Measurements from ENCODE around the gene STK32B. TPM values are rescaled to one million over a fixed set of nuclear protein-coding genes. Genes with fewer than 3 reads are reported as not detected.

Gene STK32B
- total RNA-seq, 3 donors from 2014 or later: not detected

DNA sequence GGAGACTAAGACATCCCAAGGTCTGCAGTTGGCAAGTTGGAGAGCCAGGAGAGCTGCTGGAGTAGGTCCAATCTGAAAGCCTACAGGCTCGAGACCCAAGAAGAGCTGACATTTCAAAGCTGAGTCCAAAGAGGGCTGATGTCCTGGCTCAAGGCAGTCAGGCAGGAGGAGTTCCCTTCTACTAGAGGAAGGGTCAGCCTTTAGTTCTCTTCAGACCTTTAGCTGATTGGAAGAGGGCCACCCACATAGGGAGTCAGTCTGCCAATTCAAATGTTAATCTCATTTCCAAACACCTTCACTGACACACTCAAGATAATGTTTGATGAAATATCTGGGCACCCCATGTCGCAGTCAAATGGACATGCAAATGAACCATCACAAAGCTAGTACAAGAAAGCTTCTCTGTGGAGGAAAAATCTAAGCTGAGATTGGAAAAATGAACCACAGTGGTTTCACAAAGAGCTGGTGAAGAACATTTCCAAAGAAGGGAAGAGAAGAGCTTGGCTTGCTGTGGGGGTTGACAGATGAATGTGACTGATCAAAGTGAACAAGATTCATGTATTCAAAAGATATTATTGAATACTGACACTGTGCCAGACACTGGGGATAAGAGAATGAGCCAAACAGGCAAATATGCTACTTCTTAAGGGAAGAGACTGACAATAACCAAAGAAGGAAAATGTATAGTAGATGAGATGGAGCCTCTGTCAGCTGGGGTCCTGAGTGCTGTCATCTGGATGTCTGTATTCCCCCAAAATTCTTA lies 61.2 kb downstream of the STK32B start:
- Mint-ChIP-seq H3K4me3 (no peak overlapping the region), H3K4me1 (ENCODE audit: low read depth) (no peaks in the 10 kb centered on the region), H3K9me3 (no peaks in the 10 kb centered on the region), H3K36me3 (ENCODE audit: insufficient read depth) (no peaks in the 10 kb centered on the region), H3K27me3 (ENCODE audit: low read depth) (no peaks in the 10 kb centered on the region)
- no peak for DNase-seq
- no peak for ATAC-seq

DNA sequence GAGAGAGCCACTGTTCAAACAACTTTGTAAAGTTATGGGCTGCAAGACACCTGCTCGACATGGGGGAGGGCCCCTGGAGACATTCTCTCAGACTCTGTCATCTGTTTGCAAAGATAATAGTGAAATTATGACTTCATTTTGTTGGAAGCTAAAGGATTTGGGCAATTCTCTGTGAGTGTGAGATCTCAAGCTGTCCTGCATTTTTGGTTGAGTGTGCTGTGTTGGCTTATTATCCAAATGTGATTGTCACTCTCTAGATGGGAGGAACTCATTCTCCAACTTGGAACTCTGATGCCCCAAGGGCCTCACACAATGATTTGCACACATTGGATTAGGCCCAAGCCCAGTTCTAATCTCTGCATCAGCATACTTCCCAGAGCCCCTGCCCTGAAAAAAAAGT lies 63.7 kb downstream of the STK32B start:
- Mint-ChIP-seq H3K36me3 (ENCODE audit: insufficient read depth) (no peaks in the 10 kb centered on the region), H3K27me3 (ENCODE audit: low read depth) (no peaks in the 10 kb centered on the region), H3K9me3 (no peaks in the 10 kb centered on the region), H3K4me1 (ENCODE audit: low read depth) (no peaks in the 10 kb centered on the region), H3K4me3 (no peak overlapping the region)
- no peak for ATAC-seq
- DNase-seq: no peak

DNA sequence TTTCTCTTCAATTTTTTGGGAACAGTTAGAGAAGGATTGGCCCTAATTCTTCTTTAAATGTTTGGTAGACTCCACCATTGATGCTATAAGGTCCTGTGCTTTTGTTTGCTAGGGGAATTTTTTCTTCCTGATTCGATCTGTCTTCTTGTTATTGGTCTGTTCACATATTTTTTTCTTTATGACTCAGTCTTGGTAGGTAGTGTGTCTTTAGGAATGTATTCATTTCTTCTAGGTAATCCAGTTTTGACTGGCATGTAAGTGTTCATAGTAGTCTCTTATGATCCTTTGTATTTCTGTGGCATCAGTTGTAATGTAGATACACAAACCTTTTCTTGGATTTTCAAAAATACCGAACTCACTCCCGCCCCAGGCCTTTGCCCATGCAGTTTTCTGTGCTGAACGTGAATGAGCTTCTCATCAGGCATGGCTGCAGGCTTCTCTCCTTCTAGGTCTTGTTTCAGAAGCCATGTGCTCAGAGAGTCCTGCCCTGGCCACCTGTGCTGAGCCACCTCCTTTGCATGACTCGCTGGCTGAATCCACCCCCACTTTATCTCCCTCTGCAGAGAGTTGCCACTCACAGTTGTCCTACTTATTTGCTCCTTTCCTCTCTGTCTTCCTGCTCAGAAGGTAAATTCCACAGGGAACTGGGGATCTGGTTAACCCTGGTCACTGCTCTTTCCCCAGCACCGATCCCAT lies 67.0 kb downstream of the STK32B start:
- DNase-seq (no peak), ATAC-seq (no peak)

DNA sequence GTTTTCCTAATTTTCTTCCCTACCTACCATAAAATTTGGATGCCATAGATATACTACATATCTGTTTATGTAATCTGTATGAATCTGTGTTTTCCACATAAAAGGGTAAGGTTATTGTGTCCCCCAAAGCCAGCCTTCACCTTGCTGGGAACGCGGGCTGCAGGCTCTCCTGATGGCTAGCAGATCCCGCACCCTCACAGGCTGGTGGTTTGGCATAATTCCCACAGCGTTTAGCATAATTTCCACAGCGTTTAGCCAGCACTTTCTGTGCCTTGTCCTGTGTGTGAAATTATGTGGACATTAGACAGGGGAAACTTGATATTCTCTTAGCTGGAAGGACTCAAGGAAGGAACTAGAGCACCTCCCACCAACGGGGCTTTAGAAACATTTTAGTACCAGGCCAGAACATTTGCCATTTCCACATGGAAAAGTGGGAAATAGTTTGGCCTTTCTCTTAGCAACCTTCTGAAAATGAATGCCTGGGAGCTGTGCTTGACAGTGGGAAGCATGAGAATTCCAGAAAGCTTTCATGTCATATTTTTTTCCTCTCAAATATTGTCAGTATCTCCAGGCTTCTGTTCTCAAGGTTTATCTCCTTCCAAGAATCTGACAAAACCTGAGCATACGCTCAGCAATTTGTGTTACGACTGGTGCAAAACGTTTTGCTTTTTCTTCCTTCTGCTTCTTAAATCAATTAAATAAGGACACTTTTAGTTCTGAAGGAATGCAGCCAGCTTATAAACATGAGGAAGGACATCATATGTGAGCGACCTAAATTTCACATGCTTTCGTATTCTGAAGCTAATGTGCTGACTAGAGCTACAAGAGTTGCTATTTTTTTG lies 67.9 kb downstream of the STK32B start:
- H3K4me1 Mint-ChIP-seq (ENCODE audit: low read depth): no peaks in the 10 kb centered on the region
- no peaks in the 10 kb centered on the region for H3K27me3 Mint-ChIP-seq (ENCODE audit: low read depth)
- H3K9me3 Mint-ChIP-seq: no peaks in the 10 kb centered on the region
- DNase-seq: no peak
- no peak for ATAC-seq
- H3K4me3 Mint-ChIP-seq: no peak overlapping the region
- no peaks in the 10 kb centered on the region for H3K36me3 Mint-ChIP-seq (ENCODE audit: insufficient read depth)

More for the DNA sequence above, 67.0 kb downstream of the STK32B start:
- Mint-ChIP-seq H3K9me3 (no peaks in the 10 kb centered on the region), H3K4me1 (ENCODE audit: low read depth) (no peaks in the 10 kb centered on the region), H3K36me3 (ENCODE audit: insufficient read depth) (no peaks in the 10 kb centered on the region), H3K27me3 (ENCODE audit: low read depth) (no peaks in the 10 kb centered on the region), H3K4me3 (no peak overlapping the region)

DNA sequence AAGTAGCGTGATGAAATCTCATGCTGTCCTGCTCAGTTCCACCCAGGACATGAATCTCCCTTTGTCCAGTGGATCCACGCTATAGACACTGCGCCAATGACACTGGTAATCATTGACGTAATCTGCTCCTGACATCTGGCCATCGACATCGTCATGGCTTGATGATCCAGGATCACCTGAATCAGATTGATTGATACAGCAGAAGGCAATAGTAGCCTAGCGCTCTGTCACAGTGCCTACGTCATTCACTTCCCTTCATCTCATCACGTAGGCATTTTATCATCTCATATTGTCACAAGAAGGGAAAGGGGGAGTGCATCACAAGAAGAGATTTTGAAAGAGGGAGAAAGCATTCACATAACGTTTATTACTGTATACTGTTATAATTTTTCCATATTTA lies 68.8 kb downstream of the STK32B start:
- Mint-ChIP-seq H3K4me1 (ENCODE audit: low read depth) (no peaks in the 10 kb centered on the region), H3K36me3 (ENCODE audit: insufficient read depth) (no peaks in the 10 kb centered on the region), H3K4me3 (no peak overlapping the region), H3K9me3 (no peaks in the 10 kb centered on the region), H3K27me3 (ENCODE audit: low read depth) (no peaks in the 10 kb centered on the region)
- DNase-seq (no peak), ATAC-seq (no peak)

DNA sequence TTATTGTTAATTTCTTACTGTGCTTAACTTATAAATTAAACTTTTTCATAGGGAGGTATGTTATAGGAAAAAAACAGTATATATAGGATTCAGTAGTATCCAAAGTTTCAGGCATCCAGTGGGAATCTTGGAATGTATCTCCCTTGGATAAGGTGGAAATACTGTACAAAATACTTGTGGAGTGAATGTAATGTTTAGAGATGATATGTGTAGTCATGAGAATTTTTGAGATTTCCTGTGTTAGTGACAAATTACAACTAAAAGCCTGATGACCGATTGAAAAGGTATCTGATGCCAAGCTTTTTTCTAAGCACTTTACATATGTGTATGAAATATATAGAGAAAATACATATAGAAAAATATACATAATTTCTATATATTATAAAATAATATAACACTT lies 69.2 kb downstream of the STK32B start:
- no peak overlapping the region for H3K4me3 Mint-ChIP-seq
- no peak for ATAC-seq
- H3K9me3 Mint-ChIP-seq: no peaks in the 10 kb centered on the region
- H3K36me3 Mint-ChIP-seq (ENCODE audit: insufficient read depth): no peaks in the 10 kb centered on the region
- no peak for DNase-seq
- no peaks in the 10 kb centered on the region for H3K27me3 Mint-ChIP-seq (ENCODE audit: low read depth)
- H3K4me1 Mint-ChIP-seq (ENCODE audit: low read depth): no peaks in the 10 kb centered on the region

DNA sequence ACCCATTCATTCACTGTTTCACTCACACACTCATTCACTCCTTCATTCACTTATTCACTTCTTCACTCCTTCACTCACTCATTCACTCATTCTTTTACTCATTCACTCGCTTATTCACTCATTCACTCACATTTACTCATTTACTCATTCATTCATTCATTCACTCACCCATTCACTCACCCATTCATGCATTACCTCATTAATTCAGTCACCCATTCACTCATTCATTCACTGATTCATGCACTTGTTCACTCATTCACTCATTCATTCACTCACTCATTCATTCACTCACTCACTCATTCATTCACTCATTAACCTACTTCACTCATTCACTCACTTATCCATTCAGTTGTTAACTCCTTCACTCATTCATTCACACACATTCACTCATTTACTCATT lies 70.8 kb downstream of the STK32B start:
- ATAC-seq (no peak), DNase-seq (no peak)
- Mint-ChIP-seq H3K9me3 (no peaks in the 10 kb centered on the region), H3K36me3 (ENCODE audit: insufficient read depth) (no peaks in the 10 kb centered on the region), H3K4me1 (ENCODE audit: low read depth) (no peaks in the 10 kb centered on the region), H3K27me3 (ENCODE audit: low read depth) (no peaks in the 10 kb centered on the region), H3K4me3 (no peak overlapping the region)

DNA sequence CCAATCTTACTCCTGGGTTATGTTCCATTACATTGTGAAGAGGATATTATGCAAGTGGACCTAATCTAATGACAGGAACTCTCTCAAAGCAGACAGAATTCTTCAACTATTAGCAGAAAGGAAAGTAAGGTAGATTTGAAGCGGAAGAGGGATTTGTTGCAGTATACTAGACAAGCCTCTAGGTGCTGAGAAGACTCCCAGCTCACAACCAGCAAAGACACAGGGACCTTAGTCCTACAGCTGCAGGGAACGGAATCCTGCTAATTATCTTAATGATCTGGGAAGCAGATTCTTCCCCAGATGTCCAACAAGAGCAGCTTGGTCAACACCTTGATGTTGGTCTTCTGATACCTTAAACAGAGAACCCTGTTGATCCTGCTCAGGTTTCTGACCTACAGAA lies 73.6 kb downstream of the STK32B start:
- H3K36me3 Mint-ChIP-seq (ENCODE audit: insufficient read depth): no peaks in the 10 kb centered on the region
- H3K9me3 Mint-ChIP-seq: no peaks in the 10 kb centered on the region
- ATAC-seq (no peak), DNase-seq (no peak)
- no peak overlapping the region for H3K4me3 Mint-ChIP-seq
- no peaks in the 10 kb centered on the region for H3K27me3 Mint-ChIP-seq (ENCODE audit: low read depth)
- no peaks in the 10 kb centered on the region for H3K4me1 Mint-ChIP-seq (ENCODE audit: low read depth)

DNA sequence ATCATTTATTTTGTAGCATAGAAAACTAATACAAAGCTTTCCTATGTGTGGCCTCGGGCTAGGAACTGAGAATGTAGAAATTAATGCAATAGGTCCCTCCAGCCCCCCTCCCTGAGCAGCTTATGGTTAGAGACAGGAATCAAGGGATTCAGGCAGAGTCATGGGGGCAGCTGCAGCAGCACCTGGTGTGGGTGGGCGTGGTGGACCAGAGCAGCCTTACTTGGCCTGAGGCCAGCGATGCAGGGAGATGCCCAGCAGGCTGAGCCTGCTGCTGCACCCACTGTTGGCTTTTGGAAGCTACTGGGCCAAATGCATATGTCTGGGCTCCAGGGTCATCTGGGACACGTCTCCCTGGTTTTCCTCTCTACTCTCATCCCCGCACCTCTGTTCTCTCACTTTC lies 74.0 kb downstream of the STK32B start:
- no peak for ATAC-seq
- Mint-ChIP-seq H3K27me3 (ENCODE audit: low read depth) (no peaks in the 10 kb centered on the region), H3K9me3 (no peaks in the 10 kb centered on the region), H3K36me3 (ENCODE audit: insufficient read depth) (no peaks in the 10 kb centered on the region), H3K4me3 (no peak overlapping the region), H3K4me1 (ENCODE audit: low read depth) (no peaks in the 10 kb centered on the region)
- no peak for DNase-seq

DNA sequence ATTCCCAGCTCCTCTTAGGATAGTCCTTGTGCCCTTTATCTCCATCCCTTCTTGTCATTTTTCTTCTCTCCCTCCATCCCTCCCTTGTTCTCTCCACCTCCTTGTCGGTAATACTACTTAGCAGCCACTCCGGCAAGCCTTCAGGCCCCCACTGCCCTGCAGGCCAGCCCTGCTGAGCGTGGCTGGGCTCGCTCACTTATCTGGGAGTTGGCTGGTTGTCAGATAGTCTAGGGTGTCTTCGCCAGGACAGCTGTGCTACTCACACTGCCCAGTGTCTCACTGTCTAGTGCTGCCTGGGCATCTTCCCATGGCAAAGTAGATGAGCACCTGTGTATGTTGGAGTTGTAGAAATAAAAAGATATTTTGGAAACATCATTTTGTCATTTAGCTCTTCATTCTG lies 75.0 kb downstream of the STK32B start:
- Mint-ChIP-seq H3K27me3 (ENCODE audit: low read depth) (peaks cover 4% of the 10 kb centered on the region), H3K4me3 (no peak overlapping the region), H3K4me1 (ENCODE audit: low read depth) (no peaks in the 10 kb centered on the region), H3K9me3 (peaks cover 2% of the 10 kb centered on the region), H3K36me3 (ENCODE audit: insufficient read depth) (no peaks in the 10 kb centered on the region)
- no peak for ATAC-seq
- DNase-seq: no peak

DNA sequence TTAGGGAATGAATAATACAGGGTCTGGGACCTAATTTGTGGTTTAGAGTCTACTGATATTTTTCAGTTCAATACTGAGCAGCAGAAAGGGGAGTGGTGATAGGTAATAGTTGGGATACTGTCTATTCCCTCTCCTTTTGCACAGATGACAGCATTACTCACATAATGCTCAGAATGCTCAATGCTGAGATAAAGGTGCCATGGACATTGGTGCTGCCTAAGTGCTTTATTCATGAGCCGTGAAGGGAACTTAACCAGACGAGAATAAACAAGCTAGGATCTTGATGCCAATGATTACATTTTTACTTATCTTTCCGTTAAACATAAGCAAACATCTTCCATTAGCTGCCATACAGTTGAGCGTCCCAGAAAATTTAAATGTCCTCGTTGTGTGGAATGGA lies 75.6 kb downstream of the STK32B start:
- DNase-seq (no peak), ATAC-seq (no peak)
- no peak overlapping the region for H3K4me3 Mint-ChIP-seq
- H3K36me3 Mint-ChIP-seq (ENCODE audit: insufficient read depth): no peaks in the 10 kb centered on the region
- peaks cover 5% of the 10 kb centered on the region for H3K27me3 Mint-ChIP-seq (ENCODE audit: low read depth)
- peaks cover 9% of the 10 kb centered on the region for H3K9me3 Mint-ChIP-seq
- no peaks in the 10 kb centered on the region for H3K4me1 Mint-ChIP-seq (ENCODE audit: low read depth)

DNA sequence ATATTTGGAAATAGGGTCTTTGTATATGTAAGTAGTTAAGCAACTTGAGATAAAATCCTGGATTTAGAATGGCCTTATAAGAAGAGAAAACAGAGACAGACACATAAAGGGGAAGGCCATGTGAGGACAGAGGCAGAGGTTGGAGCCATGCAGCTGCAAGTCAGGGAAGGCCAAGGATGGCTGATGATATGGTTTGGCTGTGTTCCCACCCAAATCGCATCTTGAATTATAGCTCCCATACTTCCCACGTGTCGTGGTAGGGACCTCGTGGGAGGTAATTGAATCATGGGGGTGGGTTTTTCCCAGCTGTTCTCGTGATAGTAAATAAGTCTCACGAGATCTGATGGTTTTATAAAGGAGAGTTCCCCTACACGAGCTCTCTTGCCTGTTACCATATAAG lies 76.3 kb downstream of the STK32B start:
- H3K9me3 Mint-ChIP-seq: peaks cover 10% of the 10 kb centered on the region
- H3K4me3 Mint-ChIP-seq: no peak overlapping the region
- H3K4me1 Mint-ChIP-seq (ENCODE audit: low read depth): no peaks in the 10 kb centered on the region
- ATAC-seq (no peak), DNase-seq (no peak)
- H3K36me3 Mint-ChIP-seq (ENCODE audit: insufficient read depth): no peaks in the 10 kb centered on the region
- peaks cover 5% of the 10 kb centered on the region for H3K27me3 Mint-ChIP-seq (ENCODE audit: low read depth)

DNA sequence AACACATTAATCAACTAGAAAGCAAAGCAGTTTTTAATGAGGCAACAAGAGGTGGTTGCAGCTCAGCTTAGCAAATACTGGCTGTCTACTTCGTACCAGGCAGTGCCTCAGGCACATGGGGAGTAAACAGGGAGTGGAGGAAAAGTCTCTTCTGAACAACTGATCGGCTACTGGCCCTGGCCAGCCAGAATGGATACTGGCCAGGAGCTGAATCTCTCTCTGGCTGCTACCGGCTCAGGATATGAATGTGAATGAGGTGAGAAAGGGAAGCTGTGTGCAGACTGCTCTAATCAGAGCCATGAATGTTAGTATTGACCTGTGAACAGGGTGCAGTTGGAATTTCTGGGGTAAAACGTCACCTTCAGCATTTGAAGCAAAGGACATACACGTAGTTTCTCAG lies 77.3 kb downstream of the STK32B start:
- H3K27me3 Mint-ChIP-seq (ENCODE audit: low read depth): peaks cover 5% of the 10 kb centered on the region
- DNase-seq (no peak), ATAC-seq (no peak)
- H3K4me1 Mint-ChIP-seq (ENCODE audit: low read depth): no peaks in the 10 kb centered on the region
- no peaks in the 10 kb centered on the region for H3K36me3 Mint-ChIP-seq (ENCODE audit: insufficient read depth)
- H3K9me3 Mint-ChIP-seq: peaks cover 10% of the 10 kb centered on the region
- H3K4me3 Mint-ChIP-seq: no peak overlapping the region

DNA sequence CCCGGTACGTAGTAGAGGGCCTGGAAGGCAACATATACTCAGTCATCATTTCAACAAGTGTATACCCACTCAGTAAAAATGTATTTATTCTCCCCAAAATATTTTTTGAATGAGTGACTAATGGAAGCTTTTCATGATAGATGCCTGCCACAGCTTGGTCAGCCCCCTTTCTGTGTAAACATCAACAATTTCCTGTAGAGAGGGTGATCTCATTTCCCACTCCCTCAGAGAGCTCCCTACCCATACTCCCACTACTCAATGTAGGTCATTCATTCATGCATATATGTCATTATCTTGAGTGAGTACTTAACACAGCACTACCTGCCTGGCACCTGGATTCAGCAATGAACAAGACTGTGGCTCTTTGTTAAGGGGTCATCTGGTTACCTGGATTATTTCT lies 81.9 kb downstream of the STK32B start:
- Mint-ChIP-seq H3K36me3 (ENCODE audit: insufficient read depth) (no peaks in the 10 kb centered on the region), H3K27me3 (ENCODE audit: low read depth) (peaks cover 5% of the 10 kb centered on the region), H3K4me3 (no peak overlapping the region), H3K9me3 (peaks cover 10% of the 10 kb centered on the region), H3K4me1 (ENCODE audit: low read depth) (no peaks in the 10 kb centered on the region)
- DNase-seq (no peak), ATAC-seq (no peak)

Measured in activated T-cell treated with anti-CD3 and anti-CD28 coated beads, Interleukin-2, amount 50 U/mL, for 4 hours (primary cell).